Prostate gland (tissue), 2 donors: Measurements from ENCODE around the gene PMCH. TPM values are rescaled to one million over a fixed set of nuclear protein-coding genes. Genes with fewer than 3 reads are reported as not detected.
A peak's percentile ranks its signal among the peaks of the same experiment; 100 is the strongest.
"Not testable (repeated sequence)": the region's sequence is repeated elsewhere in the genome, so short reads cannot be mapped to it uniquely, and the experiment has no call there.

Source experiments
- DNase-seq: peaks from one replicate; pipeline ENCODE4 v3.0.0-alpha.2; 2019; ENCODE audit warnings: low spot score
- H3K27ac ChIP-seq, 2 donors: fragments of 200-600 bp; sonication (generic); 2 replicates each; pipeline ENCODE4 v1.5.1; 2017 to 2019
- H3K27me3 ChIP-seq: fragments of 200-600 bp; sonication (generic); replicated peaks from 2 replicates; pipeline ENCODE4 v1.5.1; 2019; ENCODE audit not compliant: insufficient read depth
- H3K36me3 ChIP-seq, 2 donors: fragments of 200-600 bp; sonication (generic); 1 replicate in 1 of 2; 2 replicates in 1 of 2; pipeline versions ENCODE4 v1.5.1 to v1.8.1; 2017 to 2019
- H3K4me1 ChIP-seq: fragments of 200-600 bp; sonication (generic); replicated peaks from 2 replicates; pipeline ENCODE4 v1.5.1; 2019
- H3K4me3 ChIP-seq, 2 donors: fragments of 200-600 bp; sonication (generic); 2 replicates each; pipeline ENCODE4 v1.5.1; 2017 to 2019
- H3K9me3 ChIP-seq: fragments of 200-600 bp; sonication (generic); 2 replicates; pipeline ENCODE4 v1.5.1; 2017
- POLR2A ChIP-seq: fragments of 450-650 bp; IDR thresholded peaks from one replicate; pipeline ENCODE4 v1.6.1; 2016; ENCODE audit warnings: antibody characterized with exemption, mild to moderate bottlenecking
- POLR2AphosphoS5 ChIP-seq: sonication (generic); formaldehyde crosslinking; IDR thresholded peaks from one replicate; pipeline ENCODE4 v1.6.1; 2017; ENCODE audit warnings: antibody characterized with exemption
- WGBS: methylation state at CpG from one replicate; pipeline ENCODE4 v1.1.5; 2018; 5-methylcytosine and 5-hydroxymethylcytosine counted together
- intact Hi-C: fragments of 100-400 bp; cut with DNase I; formaldehyde crosslinking; loops from one replicate; pipeline ENCODE4 v1.14.2; 2022
- total RNA-seq, 2 donors: library from RNA; depleted of rRNA; stranded (reverse); fragments of >200 nt; gene quantifications; one replicate each; pipeline ENCODE4 v1.1.0, GENCODE V29; 2016
- TF ChIP-seq, protein P1 (sequence below), 4 experiments: fragments of 200-600 bp in 2 of 4; fragments of 450-650 bp in 2 of 4; sonication (generic) in 2 of 4; IDR thresholded peaks; 1 replicate in 3 of 4; 2 replicates in 1 of 4; pipeline ENCODE4 v1.5.1; 2016 to 2019; ENCODE audit warnings: antibody characterized with exemption in 4 of 4, mild to moderate bottlenecking in 2 of 4, moderate library complexity in 2 of 4

Gene PMCH
- total RNA-seq, 2 donors from 2014 or later: not detected

DNA sequence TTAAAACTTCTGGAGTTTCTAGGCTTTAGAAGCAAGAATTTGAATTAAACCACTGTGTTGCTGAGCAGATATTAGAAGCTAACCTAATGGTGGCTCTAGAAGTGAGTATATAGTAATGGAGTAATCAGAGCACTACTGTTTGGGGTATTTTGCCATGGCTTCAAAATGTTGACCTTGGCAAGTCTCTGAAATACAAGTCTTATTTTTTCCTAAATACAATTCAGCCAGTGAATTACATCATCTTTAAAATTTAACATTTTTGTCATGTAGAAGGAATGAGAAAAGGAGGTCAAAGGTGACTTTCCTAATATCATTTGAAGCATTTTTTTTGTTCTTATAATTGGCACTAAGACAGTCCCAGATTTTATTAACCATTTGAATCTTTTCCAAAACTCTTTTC is 25.2 kb downstream of the PMCH start:
- no peak overlapping the region for H3K4me3 ChIP-seq
- TF ChIP-seq, protein P1, sequence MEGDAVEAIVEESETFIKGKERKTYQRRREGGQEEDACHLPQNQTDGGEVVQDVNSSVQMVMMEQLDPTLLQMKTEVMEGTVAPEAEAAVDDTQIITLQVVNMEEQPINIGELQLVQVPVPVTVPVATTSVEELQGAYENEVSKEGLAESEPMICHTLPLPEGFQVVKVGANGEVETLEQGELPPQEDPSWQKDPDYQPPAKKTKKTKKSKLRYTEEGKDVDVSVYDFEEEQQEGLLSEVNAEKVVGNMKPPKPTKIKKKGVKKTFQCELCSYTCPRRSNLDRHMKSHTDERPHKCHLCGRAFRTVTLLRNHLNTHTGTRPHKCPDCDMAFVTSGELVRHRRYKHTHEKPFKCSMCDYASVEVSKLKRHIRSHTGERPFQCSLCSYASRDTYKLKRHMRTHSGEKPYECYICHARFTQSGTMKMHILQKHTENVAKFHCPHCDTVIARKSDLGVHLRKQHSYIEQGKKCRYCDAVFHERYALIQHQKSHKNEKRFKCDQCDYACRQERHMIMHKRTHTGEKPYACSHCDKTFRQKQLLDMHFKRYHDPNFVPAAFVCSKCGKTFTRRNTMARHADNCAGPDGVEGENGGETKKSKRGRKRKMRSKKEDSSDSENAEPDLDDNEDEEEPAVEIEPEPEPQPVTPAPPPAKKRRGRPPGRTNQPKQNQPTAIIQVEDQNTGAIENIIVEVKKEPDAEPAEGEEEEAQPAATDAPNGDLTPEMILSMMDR (IDR thresholded peaks at IDR 0.05): no peak
- TF ChIP-seq POLR2A: no peak
- TF ChIP-seq POLR2AphosphoS5: no peak
- H3K9me3 ChIP-seq: no peaks in the 10 kb centered on the region
- intact Hi-C loops: no loop called here
- no peak for DNase-seq
- no peaks in the 10 kb centered on the region for H3K36me3 ChIP-seq
- H3K27me3 ChIP-seq: no peaks in the 10 kb centered on the region
- no peaks in the 10 kb centered on the region for H3K4me1 ChIP-seq
- no peak overlapping the region for H3K27ac ChIP-seq

DNA sequence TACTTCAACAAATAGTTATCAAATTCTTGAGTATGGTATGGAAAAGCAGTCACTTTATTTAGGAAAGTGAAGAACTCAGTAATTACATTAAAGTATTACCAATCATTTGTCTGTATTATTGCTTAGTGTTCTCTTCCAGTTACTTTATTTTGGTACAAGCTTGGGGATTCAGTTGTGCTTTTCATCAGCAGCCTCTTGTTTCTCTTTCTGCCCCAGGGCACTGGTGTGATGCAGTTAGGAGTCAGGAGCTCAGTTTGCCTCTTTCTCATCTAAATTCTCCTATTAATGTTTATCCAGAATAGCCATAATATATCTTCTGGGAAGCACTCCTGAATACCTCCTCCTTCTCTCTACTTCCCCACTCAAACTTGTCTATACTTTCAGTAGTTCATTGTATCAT is 25.7 kb downstream of the PMCH start:
- no peaks in the 10 kb centered on the region for H3K36me3 ChIP-seq
- no peaks in the 10 kb centered on the region for H3K27me3 ChIP-seq
- no peak overlapping the region for H3K4me3 ChIP-seq
- DNase-seq: no peak
- TF ChIP-seq, protein P1 (IDR thresholded peaks at IDR 0.05): no peak
- TF ChIP-seq POLR2AphosphoS5 (no peak), POLR2A (no peak)
- H3K4me1 ChIP-seq: no peaks in the 10 kb centered on the region
- intact Hi-C loops: no loop called here
- H3K27ac ChIP-seq: no peak overlapping the region
- H3K9me3 ChIP-seq: no peaks in the 10 kb centered on the region

DNA sequence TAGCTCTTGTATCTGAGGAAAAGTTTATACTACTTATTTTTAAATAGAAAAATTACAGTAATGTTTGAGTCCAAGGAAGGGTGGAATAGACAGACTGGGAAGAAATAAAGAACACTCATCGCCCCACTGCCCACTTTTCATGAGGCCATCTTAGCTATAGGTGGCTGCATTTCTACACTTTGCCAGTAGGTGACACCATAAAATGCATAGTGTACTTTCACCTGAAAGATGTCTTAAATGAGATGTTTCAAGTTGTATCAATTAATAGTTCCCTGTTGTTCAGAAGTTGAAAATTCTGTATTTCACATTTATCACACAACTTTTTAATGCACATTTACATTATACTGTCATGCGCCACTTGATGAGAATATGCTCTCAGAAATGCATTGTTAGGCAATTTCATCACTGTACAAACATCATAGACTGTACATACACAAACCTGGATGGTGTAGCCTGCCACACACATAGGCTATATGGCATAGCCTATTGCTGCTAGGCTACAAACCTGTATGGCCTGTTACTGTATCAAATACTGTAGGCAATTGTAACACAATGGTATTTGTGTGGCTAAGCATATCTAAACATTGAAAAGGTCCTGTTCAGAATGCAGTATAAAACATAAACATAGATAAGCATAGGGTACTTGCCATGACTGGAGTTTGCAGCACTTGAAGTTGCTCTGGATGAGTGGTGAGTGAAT is 27.6 kb downstream of the PMCH start:
- Histone ChIP-seq H3K27ac (no peak overlapping the region), H3K4me3 (no peak overlapping the region), H3K4me1 (no peaks in the 10 kb centered on the region), H3K27me3 (no peaks in the 10 kb centered on the region), H3K9me3 (no peaks in the 10 kb centered on the region), H3K36me3 (no peaks in the 10 kb centered on the region)
- intact Hi-C loops: no loop called here
- DNase-seq: no peak
- TF ChIP-seq, protein P1 (IDR thresholded peaks at IDR 0.05): peak in 3 of 4 experiments; percentile 35 to 59 (median 56)
- no peak for TF ChIP-seq POLR2AphosphoS5
- WGBS: 93% methylated on average over 2 of the region's 2 CpGs

DNA sequence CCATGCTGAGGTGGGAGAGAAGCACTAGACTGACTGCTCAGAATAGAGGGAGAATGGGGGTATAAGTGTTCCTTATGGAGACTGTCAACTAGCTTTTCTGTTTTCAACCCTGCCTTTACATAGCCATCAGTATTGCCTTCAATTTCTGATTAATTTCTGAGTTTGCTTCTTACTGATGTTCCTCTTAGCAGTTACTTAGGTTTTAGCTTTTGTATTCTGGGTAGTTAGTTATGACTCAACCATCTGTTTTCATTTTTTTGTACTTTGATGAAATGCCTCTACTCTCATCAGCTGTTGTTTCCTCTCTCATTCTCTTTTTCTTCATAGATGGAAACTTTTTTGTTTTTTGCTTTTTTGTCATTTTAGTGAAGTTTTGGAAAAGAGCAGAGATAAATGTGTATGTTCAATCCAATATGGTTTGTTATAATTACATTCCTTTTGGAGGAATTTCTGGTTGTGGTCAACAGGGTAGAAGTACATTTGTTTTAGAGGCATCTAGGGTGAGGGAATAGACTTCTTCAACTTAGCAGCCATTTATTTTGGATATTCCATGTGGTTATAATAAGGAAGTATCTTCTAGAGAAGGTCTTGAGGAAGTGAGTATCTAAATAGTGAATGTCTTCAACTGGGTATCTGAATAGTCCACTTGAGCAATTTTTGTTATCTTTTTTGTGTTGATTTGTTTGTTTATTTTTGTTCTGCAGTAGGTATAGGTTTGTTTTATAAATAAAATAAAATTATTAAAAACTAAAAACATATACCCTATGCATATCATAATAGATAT is 29.6 kb downstream of the PMCH start:
- TF ChIP-seq, protein P1 (IDR thresholded peaks at IDR 0.05): no peak
- TF ChIP-seq POLR2A: no peak
- no peak for TF ChIP-seq POLR2AphosphoS5
- intact Hi-C loops: no loop called here
- Histone ChIP-seq H3K9me3 (no peaks in the 10 kb centered on the region), H3K4me1 (no peaks in the 10 kb centered on the region), H3K27ac (no peak overlapping the region), H3K27me3 (no peaks in the 10 kb centered on the region), H3K4me3 (no peak overlapping the region), H3K36me3 (no peaks in the 10 kb centered on the region)
- DNase-seq: no peak

DNA sequence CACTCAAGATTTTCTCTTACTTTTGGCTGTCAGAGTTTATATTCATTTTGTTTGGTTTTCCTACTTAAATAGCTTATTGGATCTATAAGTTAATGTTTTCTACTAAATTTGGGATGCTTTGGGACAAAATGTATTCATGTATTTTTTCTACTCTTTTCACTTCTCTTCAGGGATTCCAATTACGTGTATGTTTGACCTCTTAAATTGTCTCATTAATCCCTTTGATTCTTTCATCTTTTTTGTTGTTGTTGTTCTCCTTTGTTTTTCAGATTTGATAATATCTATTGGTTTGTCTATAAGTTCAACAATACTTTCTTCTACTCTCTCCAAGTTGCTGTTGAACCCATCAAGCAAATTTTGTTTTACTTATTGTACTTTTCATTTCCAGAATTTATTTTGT is 34.2 kb downstream of the PMCH start:
- no peak for TF ChIP-seq POLR2A
- no peak for TF ChIP-seq POLR2AphosphoS5
- TF ChIP-seq, protein P1 (IDR thresholded peaks at IDR 0.05): no peak
- no peaks in the 10 kb centered on the region for H3K36me3 ChIP-seq
- DNase-seq: no peak
- no peaks in the 10 kb centered on the region for H3K9me3 ChIP-seq
- no peaks in the 10 kb centered on the region for H3K27me3 ChIP-seq
- no peak overlapping the region for H3K27ac ChIP-seq
- intact Hi-C loops: no loop called here
- WGBS: 95% methylated on average over 1 of the region's 1 CpG
- no peak overlapping the region for H3K4me3 ChIP-seq
- H3K4me1 ChIP-seq: no peaks in the 10 kb centered on the region

DNA sequence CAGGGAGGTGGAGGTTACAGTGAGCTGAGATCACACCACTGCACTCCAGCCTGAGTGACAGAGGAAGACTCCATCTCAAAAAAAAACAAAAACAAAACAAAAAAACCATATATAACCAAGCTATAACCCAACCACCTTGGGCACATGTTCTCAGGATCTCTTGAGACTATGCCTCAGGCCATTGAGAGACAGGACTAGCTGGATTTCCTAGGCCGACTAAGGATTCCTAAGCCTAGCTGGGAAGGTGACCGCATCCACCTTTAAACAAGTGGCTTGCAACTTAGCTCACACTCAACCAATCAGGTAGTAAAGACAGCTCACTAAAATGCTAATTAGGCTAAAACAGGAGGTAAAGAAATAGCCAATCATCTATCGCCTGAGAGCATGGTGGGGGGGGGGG is 42.4 kb downstream of the PMCH start:
- H3K4me1 ChIP-seq, intact Hi-C loops, DNase-seq, H3K27ac ChIP-seq, H3K27me3 ChIP-seq, H3K4me3 ChIP-seq, H3K9me3 ChIP-seq, H3K36me3 ChIP-seq: not testable (repeated sequence)
- 96% methylated on average over 3 of the region's 3 CpGs for WGBS

DNA sequence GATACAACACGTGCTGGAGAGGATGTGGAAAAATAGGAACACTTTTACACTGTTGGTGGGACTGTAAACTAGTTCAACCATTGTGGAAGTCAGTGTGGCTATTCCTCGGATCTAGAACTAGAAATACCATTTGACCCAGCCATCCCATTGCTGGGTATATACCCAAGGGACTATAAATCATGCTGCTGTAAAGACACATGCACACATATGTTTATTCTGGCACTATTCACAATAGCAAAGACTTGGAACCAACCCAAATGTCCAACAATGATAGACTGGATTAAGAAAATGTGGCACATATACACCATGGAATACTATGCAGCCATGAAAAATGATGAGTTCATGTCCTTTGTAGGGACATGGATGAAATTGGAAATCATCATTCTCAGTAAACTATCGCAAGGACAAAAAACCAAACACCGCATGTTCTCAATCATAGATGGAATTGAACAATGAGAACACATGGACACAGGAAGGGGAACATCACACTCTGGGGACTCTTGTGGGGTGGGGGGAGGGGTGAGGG is 50.5 kb downstream of the PMCH start:
- WGBS: 90% methylated on average over 4 of the region's 4 CpGs
- DNase-seq, H3K27me3 ChIP-seq, H3K36me3 ChIP-seq, intact Hi-C loops, H3K27ac ChIP-seq, H3K4me1 ChIP-seq, H3K9me3 ChIP-seq, H3K4me3 ChIP-seq: not testable (repeated sequence)
